SK-N-SH (cell line): ENCODE data around the gene S100A13.

Experiments used
- EP300 ChIP-seq, 2 experiments: IDR thresholded peaks; 2 replicates each; pipeline versions ENCODE4 v1.4.0 to v1.6.1; 2012; ENCODE audit warnings: borderline replicate concordance in 1 of 2, low read depth in 1 of 2, low read length in 1 of 2
- EZH2phosphoT487 ChIP-seq: fragments of 200-600 bp; sonication (generic); IDR thresholded peaks from 2 replicates; pipeline ENCODE4 v1.6.1; 2017; ENCODE audit warnings: low read depth, mixed run types, mild to moderate bottlenecking, antibody characterized with exemption, moderate library complexity, borderline replicate concordance
- GABPA ChIP-seq: IDR thresholded peaks from 2 replicates; pipeline ENCODE4 v1.4.0; 2012; ENCODE audit warnings: low read depth, mild to moderate bottlenecking
- IRF3 ChIP-seq: fragments of 150-350 bp; IDR thresholded peaks from 2 replicates; pipeline ENCODE4 v1.6.1; 2016; ENCODE audit warnings: mild to moderate bottlenecking, low read depth, low read length
- MXI1 ChIP-seq: IDR thresholded peaks from 2 replicates; pipeline ENCODE4 v1.6.1; 2012; ENCODE audit warnings: mild to moderate bottlenecking, low read depth, low read length, improper control_type of control experiment
- RAD21 ChIP-seq: IDR thresholded peaks from 2 replicates; pipeline ENCODE4 v1.6.1; 2012; ENCODE audit warnings: mild to moderate bottlenecking, low read length
- RCOR1 ChIP-seq: fragments of 150-350 bp; IDR thresholded peaks from 2 replicates; pipeline ENCODE4 v1.6.1; 2017; ENCODE audit warnings: antibody characterized with exemption, low read length
- TAF1 ChIP-seq: IDR thresholded peaks from 2 replicates; pipeline ENCODE4 v1.6.1; 2012; ENCODE audit warnings: low read depth, mild to moderate bottlenecking, low read length, moderate library complexity, borderline replicate concordance
- TCF12 ChIP-seq: IDR thresholded peaks from 2 replicates; pipeline ENCODE4 v1.4.0; 2012
- ZBTB33 ChIP-seq: IDR thresholded peaks from 2 replicates; pipeline ENCODE4 v1.4.0; 2012; ENCODE audit warnings: low read depth, borderline replicate concordance
- TF ChIP-seq, protein P1 (sequence below): fragments of 200-600 bp; sonication (generic); IDR thresholded peaks from 2 replicates; pipeline ENCODE4 v1.6.1; 2017; ENCODE audit warnings: antibody characterized with exemption, mild to moderate bottlenecking, moderate library complexity
- TF ChIP-seq, protein P2 (sequence below): IDR thresholded peaks from 2 replicates; pipeline ENCODE4 v1.4.0; 2012; ENCODE audit warnings: low read depth

DNA sequence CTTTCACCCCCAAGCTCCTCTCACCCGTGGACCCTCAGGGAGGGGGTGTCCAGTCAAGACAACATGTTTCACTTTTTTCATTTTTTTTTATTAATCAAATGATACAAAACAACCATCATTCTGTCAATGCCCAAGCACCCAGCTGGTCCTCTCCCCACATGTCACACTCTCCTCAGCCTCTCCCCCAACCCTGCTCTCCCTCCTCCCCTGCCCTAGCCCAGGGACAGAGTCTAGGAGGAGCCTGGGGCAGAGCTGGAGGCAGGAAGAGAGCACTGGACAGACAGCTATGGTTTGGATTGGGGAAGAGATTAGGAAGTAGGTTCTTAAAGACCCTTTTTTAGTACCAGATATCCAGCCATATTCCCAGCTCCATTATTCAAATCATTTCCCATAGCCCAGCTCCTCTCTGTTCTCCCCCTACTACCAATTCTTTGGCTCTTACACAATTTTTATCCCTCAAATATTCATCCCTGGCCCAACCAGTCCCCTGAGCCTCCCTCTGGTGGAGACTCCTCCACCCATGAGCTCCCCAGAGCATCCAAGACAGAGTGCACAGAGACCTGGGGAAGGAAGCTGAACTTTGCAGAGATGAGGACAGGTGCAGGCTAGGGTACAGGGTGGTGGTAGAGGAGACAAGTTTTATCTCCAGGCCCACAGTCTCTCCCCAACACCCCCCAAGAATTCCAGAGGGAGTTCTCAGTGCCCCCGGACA is 13.0 kb downstream of the S100A13 start:
- TF ChIP-seq, protein P1, sequence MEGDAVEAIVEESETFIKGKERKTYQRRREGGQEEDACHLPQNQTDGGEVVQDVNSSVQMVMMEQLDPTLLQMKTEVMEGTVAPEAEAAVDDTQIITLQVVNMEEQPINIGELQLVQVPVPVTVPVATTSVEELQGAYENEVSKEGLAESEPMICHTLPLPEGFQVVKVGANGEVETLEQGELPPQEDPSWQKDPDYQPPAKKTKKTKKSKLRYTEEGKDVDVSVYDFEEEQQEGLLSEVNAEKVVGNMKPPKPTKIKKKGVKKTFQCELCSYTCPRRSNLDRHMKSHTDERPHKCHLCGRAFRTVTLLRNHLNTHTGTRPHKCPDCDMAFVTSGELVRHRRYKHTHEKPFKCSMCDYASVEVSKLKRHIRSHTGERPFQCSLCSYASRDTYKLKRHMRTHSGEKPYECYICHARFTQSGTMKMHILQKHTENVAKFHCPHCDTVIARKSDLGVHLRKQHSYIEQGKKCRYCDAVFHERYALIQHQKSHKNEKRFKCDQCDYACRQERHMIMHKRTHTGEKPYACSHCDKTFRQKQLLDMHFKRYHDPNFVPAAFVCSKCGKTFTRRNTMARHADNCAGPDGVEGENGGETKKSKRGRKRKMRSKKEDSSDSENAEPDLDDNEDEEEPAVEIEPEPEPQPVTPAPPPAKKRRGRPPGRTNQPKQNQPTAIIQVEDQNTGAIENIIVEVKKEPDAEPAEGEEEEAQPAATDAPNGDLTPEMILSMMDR = no peak
- TF ChIP-seq IRF3 = no peak
- TF ChIP-seq MXI1 = no peak
- no peak for TF ChIP-seq EZH2phosphoT487
- TF ChIP-seq, protein P2, sequence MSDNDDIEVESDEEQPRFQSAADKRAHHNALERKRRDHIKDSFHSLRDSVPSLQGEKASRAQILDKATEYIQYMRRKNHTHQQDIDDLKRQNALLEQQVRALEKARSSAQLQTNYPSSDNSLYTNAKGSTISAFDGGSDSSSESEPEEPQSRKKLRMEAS = no peak
- no peak for TF ChIP-seq EP300 (IDR thresholded peaks at IDR 0.05; ENCODE audit: borderline replicate concordance in 1 of 2, low read depth in 1 of 2, low read length in 1 of 2)
- TF ChIP-seq ZBTB33 = no peak
- TF ChIP-seq RCOR1 = no peak
- no peak for TF ChIP-seq TCF12
- no peak for TF ChIP-seq TAF1
- TF ChIP-seq GABPA = no peak
- no peak for TF ChIP-seq RAD21
